GM18873 (cell line): ENCODE measurements around the gene ADAMTSL1.

Source experiments
- ATAC-seq: cut with Tn5 transposase; IDR thresholded peaks from one replicate; pipeline ENCODE4 v1.9.1; 2021; ENCODE audit warnings: mild to moderate bottlenecking, moderate library complexity, moderate number of reproducible peaks; ENCODE audit not compliant: unreplicated experiment, low FRiP score

Gene ADAMTSL1

DNA sequence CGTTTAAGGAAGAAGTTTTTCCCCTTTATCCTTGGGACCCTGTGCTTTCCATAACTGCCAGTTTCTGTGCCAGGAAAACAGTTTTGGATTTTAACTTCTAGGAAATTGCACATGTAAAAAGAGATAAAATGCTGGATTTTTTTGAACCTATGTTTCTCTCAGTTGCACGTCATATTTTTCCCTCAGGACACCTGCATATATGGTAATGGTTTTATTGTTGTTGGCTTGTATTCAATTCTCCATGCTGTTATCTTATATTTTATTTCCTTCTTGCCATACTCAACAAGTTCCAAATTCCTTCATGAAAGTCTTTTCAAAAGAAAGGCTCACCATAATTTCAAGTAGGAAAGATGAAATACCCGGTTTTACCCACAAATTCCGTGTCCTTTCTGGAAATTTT, 7.9 kb upstream of the ADAMTSL1 start:
- no peak for ATAC-seq

DNA sequence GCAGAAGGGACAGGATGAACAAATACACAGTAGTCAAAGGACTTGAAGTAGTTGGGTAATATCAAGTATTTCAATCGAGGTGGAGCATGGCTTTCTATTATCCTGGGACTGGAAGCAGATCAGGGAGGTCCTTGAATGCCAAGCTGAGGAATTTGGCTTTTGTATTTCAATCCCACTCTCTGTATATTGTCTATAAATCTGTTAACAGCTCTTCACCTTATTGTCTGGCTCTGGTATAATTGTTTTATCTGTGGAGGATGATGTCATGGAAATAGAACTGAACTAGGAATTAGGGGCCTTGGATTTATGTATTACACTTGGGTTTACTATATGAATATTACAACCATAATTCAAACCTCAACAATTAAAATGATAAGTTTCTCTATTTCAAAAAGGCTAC, 6.3 kb upstream of the ADAMTSL1 start:
- no peak for ATAC-seq

DNA sequence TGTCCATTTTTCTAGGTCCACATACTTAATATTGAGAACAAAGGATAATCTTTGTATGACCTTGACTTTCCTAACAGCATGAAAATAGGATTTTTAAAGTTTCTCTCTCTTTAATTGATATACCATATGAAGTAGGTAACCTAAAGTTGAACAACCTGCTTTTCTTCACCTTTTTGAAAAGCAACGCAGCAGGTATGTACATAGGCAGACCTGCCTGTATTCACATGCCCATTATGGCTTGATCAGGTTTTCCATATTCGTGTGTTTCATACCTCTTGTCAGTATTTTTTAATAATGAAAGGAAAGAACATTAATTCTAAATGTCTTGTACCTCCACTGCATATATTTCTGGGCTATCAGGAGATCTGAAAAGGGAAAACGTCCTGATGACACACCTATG, 1.5 kb upstream of the ADAMTSL1 start:
- ATAC-seq = no peak

DNA sequence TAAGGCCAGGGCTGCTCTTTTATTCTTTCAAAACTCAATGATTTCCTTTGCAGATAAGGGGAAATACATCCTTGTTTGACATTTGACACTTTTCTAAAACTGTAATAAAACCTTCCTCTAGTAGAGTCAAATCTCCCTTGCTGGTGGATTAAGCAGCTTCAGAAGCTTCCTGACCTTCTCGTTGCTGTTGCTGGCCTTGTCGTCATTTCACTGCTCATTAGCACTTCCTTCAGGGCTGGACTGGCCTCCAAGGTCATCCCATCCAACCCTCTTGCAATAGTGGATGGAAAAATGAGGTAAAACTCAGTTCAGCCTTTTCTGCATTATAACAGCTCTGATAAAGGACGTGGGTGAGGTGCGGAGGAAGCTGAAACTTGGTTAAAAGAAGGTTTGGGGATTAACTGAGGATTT, 1.1 kb upstream of the ADAMTSL1 start:
- no peak for ATAC-seq

DNA sequence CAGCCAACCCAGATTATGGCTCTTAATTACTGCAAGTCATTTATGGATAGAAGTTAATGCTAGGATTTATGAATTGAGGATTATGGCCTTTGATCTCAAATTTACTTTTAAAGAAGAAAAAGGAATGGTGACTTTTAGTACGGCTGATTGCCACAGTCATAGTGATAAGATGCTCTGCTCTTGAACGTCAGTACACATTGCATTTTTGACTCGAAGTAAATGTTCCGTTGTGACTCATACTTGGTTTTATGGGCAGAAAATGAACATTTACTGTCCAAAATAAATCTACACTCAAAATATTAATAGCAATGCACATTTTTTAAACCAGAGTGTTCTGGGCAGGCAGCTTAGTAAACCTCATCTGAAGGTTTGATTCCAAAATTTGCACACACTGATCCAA, 830 bp downstream of the ADAMTSL1 start:
- ATAC-seq = no peak

DNA sequence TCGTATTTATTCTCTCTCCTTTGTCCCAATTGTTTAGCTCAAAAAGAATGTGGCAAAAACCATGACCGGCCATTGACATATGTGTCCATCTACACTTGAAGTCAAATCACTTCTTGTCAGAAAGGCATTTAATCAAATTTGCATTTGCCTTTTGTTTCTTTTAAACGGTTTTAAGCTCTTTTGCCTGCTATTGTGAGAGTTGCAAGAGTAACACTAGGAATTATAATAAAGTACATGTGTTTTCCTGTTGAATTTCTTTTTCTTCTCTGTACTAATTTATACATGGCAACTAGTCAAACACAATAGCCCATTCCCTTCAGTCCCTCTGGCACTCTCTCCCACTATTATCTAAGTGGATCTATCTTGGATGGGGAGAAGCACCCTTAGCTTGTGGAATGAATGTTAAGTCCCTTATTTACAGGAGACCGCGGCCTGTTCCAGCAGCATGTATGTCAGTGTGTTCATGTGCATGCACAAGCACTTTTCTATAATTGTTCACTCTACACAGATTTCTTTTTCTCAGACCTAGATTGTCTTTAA, 3.2 kb downstream of the ADAMTSL1 start:
- ATAC-seq = no peak

DNA sequence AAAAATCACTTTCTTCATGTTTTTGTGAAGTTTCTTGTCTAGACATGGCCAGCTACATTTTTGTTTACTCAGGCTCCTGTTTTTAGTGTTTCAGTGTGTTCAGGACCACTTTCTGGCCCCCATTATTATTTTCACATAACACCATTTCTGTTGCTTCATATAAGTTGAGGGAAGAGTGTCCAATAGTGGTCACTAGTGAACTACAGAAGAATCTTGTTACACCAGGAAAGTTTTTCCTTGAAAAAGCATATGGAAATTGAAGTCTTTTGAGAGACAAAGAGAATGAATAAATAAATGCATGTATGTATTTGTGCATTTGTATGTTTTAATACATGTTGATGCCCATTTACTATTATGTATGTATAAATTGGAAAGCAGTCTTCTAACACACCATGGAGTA, 3.8 kb downstream of the ADAMTSL1 start:
- no peak for ATAC-seq

DNA sequence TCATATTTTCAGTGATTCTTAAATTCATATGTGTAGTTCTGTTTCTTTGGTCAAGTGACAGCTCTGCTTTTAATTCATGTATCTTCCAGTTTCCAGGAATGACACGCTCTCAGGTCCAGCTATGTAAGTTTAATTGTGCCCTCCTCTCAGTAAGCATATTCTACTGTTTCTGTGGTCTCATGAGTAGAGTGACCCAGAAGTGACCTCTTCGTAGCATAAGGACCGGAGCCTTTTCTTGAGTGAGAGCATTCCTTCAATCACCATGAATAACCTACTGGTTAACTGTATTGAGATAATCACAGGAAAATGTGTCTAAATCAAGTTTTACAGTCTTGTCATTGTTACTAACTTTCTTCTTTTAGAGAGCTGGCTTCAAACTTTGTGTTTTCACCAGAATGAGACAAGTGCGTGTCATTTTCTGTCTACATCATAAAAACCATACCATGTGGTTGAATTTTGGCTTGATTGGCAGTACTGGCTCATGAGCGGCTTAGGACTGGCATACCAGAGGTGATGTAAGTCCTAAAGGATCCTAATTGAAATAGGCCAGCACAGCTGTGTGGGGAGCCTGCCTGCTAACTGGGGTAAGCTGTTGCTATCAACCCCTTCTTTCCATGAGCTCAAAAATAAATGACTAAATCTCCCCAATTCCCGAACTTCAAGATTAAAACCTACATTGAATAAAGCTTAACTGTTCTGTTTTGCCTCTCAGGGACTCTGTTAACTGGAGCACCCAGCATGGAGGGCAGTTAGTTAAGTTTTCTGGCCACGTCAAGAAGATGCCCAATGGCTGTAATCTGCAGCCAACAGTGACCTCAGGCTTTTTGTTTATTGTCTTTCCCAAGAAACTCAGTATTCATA, 4.8 kb downstream of the ADAMTSL1 start:
- ATAC-seq = no peak

DNA sequence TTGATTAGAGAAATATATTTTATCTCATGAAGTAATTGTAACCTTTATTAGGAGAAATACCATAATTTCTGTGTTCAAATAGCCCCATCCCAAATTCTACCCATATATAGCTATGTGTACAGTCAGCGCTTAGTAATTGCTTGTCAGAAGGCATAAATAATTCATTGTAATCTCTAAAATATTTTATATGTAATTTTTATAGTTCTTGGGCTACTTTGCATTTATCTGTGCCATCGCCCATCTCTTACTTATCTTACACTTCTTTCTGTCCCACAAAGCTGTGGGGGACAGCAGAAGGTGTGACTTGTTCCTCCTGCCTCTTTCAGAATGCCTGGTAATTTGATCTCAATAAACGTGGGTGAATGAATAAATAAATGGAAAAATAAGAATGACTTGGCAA, 5.5 kb downstream of the ADAMTSL1 start:
- ATAC-seq = no peak

DNA sequence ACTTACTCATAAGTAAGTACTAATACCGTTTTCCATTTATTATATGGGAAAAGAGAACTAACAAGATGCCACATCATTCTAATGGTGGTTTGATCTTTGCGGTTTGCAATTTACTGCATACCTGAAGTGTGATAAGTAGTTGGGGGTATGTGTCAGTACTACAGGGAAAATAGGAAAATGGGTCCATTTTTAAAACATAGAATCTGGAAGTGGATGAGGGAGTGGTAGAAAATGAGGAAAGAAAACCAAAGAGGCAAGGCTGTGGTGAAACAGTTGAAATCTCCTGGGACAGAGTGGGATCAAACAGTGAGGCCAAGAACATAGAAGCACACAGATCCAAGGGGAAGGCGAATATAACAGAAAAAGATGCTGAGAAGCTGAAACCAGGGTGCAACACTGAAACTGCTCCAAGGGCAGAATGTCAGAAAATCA, 6.7 kb downstream of the ADAMTSL1 start:
- ATAC-seq = no peak

DNA sequence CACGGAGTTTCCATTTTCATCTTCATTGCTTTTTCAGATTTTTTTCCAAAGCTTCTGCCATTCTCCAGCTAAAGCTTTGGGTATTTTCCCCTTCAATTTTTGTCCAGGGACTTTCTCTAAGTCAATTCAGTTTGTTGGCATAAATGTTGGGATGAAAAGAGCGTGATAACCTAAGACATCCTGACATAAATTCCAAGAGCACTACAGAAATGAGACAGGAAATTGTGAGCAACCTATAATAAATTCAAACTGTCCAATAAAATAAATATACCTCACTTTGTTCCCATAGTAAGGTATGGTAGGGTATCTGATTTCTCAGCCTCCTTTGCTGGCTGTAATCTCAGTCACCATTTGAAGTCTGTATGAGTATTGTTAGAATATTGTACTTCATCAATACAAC, 8.4 kb downstream of the ADAMTSL1 start:
- ATAC-seq = no peak

DNA sequence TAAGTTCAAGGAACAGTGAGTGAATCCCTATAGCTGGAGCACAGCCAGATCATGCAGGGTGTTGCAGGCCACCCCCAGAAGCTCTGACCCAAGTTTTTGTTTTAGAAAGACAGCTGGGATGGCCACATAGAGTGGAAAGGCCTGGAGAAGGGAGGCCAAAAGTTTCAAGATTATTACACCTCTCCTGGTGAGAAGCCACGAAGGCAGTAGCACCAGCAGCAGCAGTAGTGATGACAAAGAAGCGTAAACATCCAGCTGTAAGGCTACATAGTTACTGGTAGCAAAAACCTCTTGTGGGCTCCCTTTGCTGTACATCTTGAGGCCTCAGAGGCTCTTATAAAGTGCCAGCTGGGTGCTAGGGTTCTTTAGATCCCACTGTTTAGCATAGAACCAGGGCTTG, 11.8 kb downstream of the ADAMTSL1 start:
- no peak for ATAC-seq

DNA sequence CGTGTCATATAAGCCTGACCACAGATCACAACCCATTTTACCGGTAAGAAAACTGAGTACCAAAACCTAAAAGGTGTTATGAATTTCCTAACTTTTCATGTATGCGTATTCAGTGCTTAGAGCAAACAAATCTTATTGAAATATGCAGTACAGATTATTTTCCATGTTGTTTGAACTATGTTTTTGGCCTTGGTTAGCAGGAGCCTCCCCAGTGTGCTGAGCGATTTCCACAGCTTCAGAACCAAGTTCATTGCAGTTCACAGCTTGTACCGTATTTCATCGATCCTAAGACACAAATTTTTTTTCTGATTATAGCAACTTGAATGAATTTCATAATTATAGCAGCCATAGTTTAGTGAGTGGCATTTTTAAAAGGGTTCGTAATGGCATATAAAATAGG, 13.7 kb downstream of the ADAMTSL1 start:
- no peak for ATAC-seq

DNA sequence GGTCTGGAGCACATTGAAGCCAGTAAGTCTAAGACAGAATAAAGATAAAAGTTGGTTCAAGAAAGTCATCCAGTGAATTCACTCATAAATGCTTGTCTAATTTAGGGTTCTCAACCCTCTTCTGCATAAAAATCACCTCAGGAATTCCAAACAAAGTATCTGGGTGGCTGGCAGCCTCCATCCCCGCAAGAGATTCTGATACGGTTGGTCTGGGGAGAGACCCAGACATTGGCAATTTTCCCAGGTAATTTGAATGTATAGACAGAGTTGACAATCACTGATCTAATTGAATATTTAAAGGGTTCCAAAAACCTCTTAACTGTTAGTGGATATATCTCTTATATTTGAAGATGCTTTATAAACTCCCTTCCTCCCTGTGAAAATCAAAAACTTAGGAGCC, 14.9 kb downstream of the ADAMTSL1 start:
- ATAC-seq = no peak

DNA sequence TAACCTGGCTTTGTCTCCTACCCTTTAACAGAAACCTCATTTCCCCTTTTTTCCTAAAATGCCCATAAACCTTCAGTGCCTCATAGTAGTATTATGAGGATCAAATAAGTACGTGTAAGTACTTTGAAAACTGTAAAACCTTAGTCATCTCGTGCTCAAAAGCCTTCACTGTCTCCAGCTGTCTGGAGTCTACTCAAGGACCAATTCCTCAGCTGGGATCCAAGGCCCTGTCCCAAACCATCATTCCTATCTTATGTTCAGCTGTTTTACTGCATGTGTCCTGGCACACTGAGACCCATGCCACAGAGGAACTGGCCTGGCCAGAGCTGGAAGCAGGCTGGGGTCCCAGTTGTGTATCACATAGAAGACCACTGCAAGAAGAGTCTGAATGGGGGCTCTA, 15.9 kb downstream of the ADAMTSL1 start:
- no peak for ATAC-seq

DNA sequence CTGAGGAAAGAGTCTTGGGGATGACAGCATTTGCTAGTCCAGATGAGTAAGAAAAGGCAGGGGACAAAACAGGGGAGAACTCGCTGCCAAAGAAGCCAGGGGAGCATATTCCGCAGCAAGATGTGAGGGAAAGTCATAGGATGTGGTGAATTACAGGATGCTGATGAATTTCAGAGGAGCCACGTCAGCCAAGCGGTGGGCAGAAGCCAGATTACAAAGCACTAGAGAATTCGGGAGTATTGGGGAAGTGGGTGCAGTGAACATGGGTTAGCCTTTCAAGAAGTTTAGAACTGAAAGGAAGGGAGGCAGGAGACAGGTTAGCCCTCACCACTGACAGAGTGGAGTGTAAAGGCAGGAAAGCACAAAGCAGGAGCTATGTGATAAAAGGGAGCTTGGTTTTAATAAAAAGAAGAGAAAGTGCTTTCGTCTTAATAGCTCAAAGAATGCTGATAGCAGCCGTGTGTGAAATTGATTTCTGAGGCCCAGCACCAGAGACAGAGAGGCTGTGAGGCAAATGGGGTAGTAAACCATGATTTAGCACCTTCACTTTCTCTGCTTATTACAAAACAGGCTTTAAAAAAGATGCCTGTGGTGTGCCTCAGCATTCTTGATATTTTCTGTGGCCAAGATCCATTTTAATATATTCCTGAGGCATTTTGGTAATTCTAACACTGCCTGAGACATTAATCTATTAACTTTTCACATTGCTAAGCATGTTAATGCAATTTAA, 16.9 kb downstream of the ADAMTSL1 start:
- ATAC-seq = no peak

DNA sequence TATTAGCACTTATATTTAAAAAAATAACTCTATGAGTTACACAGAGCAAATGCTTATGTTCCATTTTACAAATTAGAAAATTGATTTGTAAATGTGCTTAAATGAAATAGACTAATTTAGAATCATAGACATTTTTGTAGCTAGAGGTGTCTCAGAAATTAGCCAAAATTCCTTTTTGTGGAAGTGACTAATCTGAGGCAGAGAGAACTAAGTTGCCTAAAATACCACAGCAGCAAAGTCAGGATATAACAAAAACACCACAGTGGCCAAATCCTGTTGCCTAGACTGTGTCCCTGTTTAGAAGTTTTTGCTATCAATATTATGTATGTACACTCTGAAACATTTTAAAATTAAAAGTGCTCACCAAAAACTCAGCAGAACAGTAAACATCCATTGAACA, 18.7 kb downstream of the ADAMTSL1 start:
- no peak for ATAC-seq

DNA sequence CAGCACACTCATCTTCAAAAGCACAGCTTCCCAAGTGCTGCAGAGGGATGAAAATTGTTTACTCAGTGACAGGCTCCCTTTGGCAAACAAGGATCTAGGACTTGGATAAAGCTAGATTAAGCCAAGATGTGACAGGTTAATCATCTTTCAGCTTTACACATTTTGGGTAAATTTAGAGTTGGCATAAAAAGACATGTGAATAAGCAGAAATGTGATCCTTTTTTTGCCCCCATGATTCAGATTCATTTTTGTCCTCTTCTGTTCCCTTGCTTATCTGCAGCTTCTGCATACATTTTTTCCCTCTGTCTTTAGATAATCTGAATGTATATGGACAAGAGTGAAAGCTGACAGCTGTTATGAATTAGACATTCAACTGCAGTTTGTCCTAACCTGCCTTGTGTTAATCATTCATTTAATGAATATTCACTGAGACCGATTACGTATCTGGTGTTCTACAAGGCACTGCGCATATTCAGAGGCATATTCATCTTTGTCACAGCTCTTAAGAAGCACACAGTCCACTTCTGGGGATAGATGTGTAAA, 19.6 kb downstream of the ADAMTSL1 start:
- ATAC-seq = no peak

DNA sequence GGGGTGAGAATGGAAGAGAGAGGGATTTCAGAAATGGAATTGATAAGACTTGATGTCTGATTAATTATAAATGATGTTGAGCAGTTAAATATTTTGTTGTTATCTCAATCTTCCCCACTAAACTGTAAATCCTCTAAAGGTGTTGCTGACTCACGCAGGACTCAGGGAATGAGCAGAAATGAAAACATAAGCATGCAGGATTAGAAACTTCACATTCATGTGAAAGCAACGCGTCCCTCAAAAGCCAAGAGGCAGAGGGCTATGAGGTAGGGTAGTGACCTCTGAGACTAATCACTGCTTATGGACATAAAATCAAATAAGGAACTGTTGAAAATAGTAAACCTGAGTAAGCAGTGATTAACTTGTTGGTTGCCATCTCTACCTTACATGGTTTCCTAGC, 21.1 kb downstream of the ADAMTSL1 start:
- no peak for ATAC-seq

DNA sequence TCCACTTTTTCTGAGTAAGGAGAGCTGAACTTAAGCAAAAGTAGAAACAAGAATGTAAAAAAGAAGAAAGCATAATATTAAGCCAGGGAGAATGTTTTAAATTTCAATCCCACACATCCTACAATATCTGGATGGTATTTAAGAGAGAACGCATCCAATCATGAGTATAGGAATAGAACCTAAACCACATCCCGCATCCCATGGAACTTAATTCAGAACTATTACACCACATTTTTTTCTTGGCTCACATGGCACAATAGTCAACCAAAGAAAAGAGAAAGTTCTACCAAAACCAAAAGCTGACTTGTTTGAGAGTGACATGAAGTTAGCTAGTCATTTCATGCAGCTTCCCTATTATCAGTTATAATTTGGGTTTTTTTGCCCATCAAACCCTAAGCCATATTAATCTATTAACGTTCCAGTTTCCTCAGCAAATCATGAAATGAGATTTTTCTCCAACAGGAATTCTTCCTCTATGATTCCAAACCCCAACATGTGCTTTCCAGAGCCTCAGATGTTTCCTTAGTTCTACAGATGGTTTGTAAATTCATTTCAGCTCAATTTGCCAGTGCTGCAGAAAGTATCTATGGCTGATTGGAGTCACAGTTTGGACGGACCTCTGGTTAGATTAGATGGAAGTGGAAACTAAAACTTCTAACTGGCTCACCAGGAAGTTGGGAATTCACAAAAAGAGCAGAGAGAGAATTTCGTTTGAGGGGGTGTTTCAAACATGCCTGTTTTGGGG, 22.5 kb downstream of the ADAMTSL1 start:
- no peak for ATAC-seq

DNA sequence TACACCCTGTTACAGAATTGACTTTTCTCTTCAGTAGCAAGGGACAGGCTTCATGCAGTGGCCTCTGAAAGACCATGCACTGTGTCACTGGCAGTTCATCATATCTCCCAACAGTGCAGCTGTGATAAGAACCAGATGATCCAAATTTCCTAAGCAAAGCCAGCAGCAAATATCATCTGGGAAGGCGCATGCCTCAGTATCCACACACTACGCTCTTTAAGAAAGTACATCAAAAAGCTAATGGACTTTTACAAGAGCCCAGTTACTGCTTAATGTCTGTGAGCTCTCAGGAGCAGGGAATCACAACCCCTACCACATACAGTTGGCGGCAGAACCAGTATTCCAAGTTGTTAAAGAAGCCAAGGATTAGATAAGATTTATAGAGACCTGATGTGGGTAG, 25.1 kb downstream of the ADAMTSL1 start:
- no peak for ATAC-seq
